A673 (cell line): ENCODE measurements around the gene UMODL1. TPM values are rescaled to one million over a fixed set of nuclear protein-coding genes. Genes with fewer than 3 reads are reported as not detected.

Experiments used
- BruUV-seq: library from RNA; stranded (reverse); fragments of 400-500 nt; replicated peaks from 2 replicates; lab custom pipeline; 2021; lab: Mats Ljungman, UMichigan
- CTCF ChIA-PET: fragments of 300-600 bp; sonication (Branson Sonifier 250); formaldehyde crosslinking; loops from one replicate; lab custom pipeline; 2022; ENCODE audit warnings: antibody characterized with exemption; lab: Charles Lee
- POLR2A ChIA-PET: fragments of 300-600 bp; sonication (Branson Sonifier 250); formaldehyde crosslinking; loops from one replicate; lab custom pipeline; 2022; ENCODE audit warnings: antibody characterized with exemption; ENCODE audit not compliant: low non-redundant PET; lab: Charles Lee
- DNase-seq: peaks from one replicate; pipeline ENCODE4 v3.0.0-alpha.2; 2015; ENCODE audit warnings: low spot score
- H3K27ac ChIP-seq: fragments of 200-600 bp; sonication (generic); 2 replicates; pipeline ENCODE4 v1.5.1; 2016; ENCODE audit warnings: mixed run types, low read depth, mild to moderate bottlenecking, mixed read lengths, antibody characterized with exemption, low read length; ENCODE audit not compliant: poor library complexity, severe bottlenecking
- H3K27me3 ChIP-seq: fragments of 200-600 bp; sonication (generic); replicated peaks from 2 replicates; pipeline ENCODE4 v1.6.1; 2017; ENCODE audit warnings: mixed run types, low read depth, mild to moderate bottlenecking, mixed read lengths, antibody characterized with exemption, low read length; ENCODE audit not compliant: insufficient read depth, poor library complexity
- H3K36me3 ChIP-seq: fragments of 200-600 bp; sonication (generic); 2 replicates; pipeline ENCODE4 v1.6.1; 2016; ENCODE audit warnings: mixed run types, mild to moderate bottlenecking, mixed read lengths, antibody characterized with exemption, low read length; ENCODE audit not compliant: insufficient read depth, poor library complexity, severe bottlenecking
- H3K4me1 ChIP-seq: fragments of 200-600 bp; sonication (generic); 2 replicates; pipeline ENCODE4 v1.6.1; 2017; ENCODE audit warnings: mixed run types, mild to moderate bottlenecking, mixed read lengths, antibody characterized with exemption, low read length; ENCODE audit not compliant: insufficient read depth, poor library complexity, severe bottlenecking
- H3K4me3 ChIP-seq: fragments of 200-600 bp; sonication (generic); 2 replicates; pipeline ENCODE4 v1.5.1; 2016; ENCODE audit warnings: low read depth, mixed run types, mild to moderate bottlenecking, mixed read lengths, low read length; ENCODE audit not compliant: poor library complexity, severe bottlenecking
- H3K9me3 ChIP-seq: fragments of 200-600 bp; sonication (generic); 2 replicates; pipeline ENCODE4 v1.6.1; 2016; ENCODE audit warnings: mixed run types, low read depth, mild to moderate bottlenecking, mixed read lengths, antibody characterized with exemption, low read length; ENCODE audit not compliant: poor library complexity, severe bottlenecking
- CTCF ChIP-seq: fragments of 300-800, 200-600 bp; sonication (generic); conservative IDR thresholded peaks from 2 replicates; pipeline ENCODE4 v1.5.1; 2017; ENCODE audit warnings: low read depth, mild to moderate bottlenecking, antibody characterized with exemption, low read length, moderate library complexity, mixed read lengths
- EZH2 ChIP-seq: fragments of 200-600 bp; sonication (generic); IDR thresholded peaks from 2 replicates; pipeline ENCODE4 v1.6.1; 2017; ENCODE audit warnings: borderline replicate concordance, low read depth, mild to moderate bottlenecking, mixed read lengths, antibody characterized with exemption, low read length; ENCODE audit not compliant: poor library complexity, severe bottlenecking
- intact Hi-C: fragments of 100-400 bp; cut with micrococcal nuclease; formaldehyde crosslinking; loops from one replicate; pipeline ENCODE4 v1.10.0; 2022; ENCODE audit not compliant: unreplicated experiment
- total RNA-seq: library from RNA; stranded (reverse); gene quantifications from 2 replicates; pipeline ENCODE4 v1.2.3, GENCODE V29; 2021

Gene UMODL1
- total RNA-seq, 1 experiment from 2014 or later: not detected

GRCh38 chr21:42066521-42066920 is 4.6 kb upstream of the UMODL1 start:
- no peak overlapping the region for H3K4me3 ChIP-seq
- ChIA-PET POLR2A (no interaction called here), CTCF (no interaction called here)
- H3K4me1 ChIP-seq: peaks cover 11% of the 10 kb centered on the region
- intact Hi-C loops: no loop called here
- BruUV-seq: no TSS peak
- no peak for DNase-seq
- no peaks in the 10 kb centered on the region for H3K36me3 ChIP-seq
- peaks cover 5% of the 10 kb centered on the region for H3K27me3 ChIP-seq
- no peak for TF ChIP-seq EZH2
- TF ChIP-seq CTCF: no peak
- no peaks in the 10 kb centered on the region for H3K9me3 ChIP-seq
- H3K27ac ChIP-seq: no peak overlapping the region

GRCh38 chr21:42067531-42068255 is 3.4 kb upstream of the UMODL1 start:
- Histone ChIP-seq H3K27me3 (peaks cover 5% of the 10 kb centered on the region), H3K36me3 (no peaks in the 10 kb centered on the region), H3K4me3 (no peak overlapping the region), H3K9me3 (no peaks in the 10 kb centered on the region), H3K27ac (no peak overlapping the region), H3K4me1 (peaks cover 6% of the 10 kb centered on the region)
- no peak for DNase-seq
- TF ChIP-seq CTCF: no peak
- TF ChIP-seq EZH2: no peak
- CTCF ChIA-PET: no interaction called here
- intact Hi-C loops: no loop called here
- BruUV-seq: no TSS peak
- POLR2A ChIA-PET: no interaction called here

- no peak for TF ChIP-seq EZH2
- Histone ChIP-seq H3K27me3 (peaks cover 5% of the 10 kb centered on the region), H3K4me1 (peaks cover under 1% of the 10 kb centered on the region), H3K9me3 (no peaks in the 10 kb centered on the region), H3K36me3 (no peaks in the 10 kb centered on the region), H3K4me3 (no peak overlapping the region), H3K27ac (no peak overlapping the region)
- intact Hi-C loops: no loop called here
- no peak for DNase-seq
- no TSS peak for BruUV-seq
- POLR2A ChIA-PET: no interaction called here
- CTCF ChIA-PET: no interaction called here
These were observed 2.9 kb upstream of the UMODL1 start for GRCh38 chr21:42068256-42068545.

GRCh38 chr21:42068592-42068991 is 2.5 kb upstream of the UMODL1 start:
- intact Hi-C loops: no loop called here
- TF ChIP-seq CTCF: no peak
- TF ChIP-seq EZH2: no peak
- no TSS peak for BruUV-seq
- no peak for DNase-seq
- no peak overlapping the region for H3K4me3 ChIP-seq
- no peak overlapping the region for H3K27ac ChIP-seq
- H3K27me3 ChIP-seq: peaks cover 5% of the 10 kb centered on the region
- H3K36me3 ChIP-seq: no peaks in the 10 kb centered on the region
- ChIA-PET CTCF (no interaction called here), POLR2A (no interaction called here)
- no peaks in the 10 kb centered on the region for H3K9me3 ChIP-seq
- no peaks in the 10 kb centered on the region for H3K4me1 ChIP-seq
